Esophagus squamous epithelium (tissue), 4 donors: Measurements from ENCODE around the gene TMEM258.

Source experiments
- POLR2A ChIP-seq, 4 donors: fragments of 450-650 bp; IDR thresholded peaks; one replicate each; pipeline ENCODE4 v1.6.1; 2017; ENCODE audit warnings: antibody characterized with exemption in 4 of 4, mild to moderate bottlenecking in 4 of 4, moderate library complexity in 3 of 4
- TF ChIP-seq, protein P1 (sequence below), 6 experiments: fragments of 450-650 bp in 4 of 6; fragments of 200-600 bp in 2 of 6; sonication (generic) in 2 of 6; IDR thresholded peaks; one replicate each; pipeline ENCODE4 v1.5.1; 2016 to 2019; ENCODE audit warnings: antibody characterized with exemption in 6 of 6, mild to moderate bottlenecking in 4 of 6, moderate library complexity in 4 of 6

DNA sequence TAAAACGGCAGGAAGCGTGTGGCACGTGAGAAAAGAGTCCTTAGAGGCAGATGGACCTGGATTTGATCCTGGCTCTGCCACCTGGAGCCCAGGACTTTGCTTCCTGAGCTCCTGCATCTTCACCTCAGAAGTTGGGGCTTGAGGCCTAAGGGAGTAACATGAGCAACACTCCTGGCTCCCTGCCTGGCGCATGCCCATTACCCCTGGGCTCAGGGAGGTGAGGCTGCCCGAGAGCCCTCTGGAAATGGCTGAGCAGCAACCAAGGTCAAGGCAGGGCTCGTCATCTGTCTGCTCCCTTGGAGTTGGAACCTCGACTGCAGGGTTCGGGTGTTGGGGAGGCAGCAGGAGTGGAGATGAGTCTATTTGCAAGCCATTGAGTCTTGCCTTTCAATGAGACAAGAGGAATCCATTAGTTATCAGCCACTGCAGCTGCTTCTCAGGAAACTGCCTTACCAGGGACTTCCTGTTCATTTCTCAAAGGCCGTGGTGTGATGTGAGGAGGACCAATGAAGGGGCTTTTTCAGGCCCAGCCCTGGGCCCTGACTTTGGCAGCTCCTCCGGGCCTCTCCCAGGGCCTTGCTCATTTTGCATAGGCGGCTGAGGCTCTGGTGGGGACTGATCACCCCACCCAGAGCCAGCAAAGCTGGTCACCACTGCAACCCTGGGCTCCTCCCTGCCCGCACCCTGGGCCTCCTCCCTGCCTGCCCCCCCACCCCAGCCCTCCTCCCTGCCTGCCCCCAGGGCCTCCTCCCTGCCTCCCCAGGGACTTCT lies 42.1 kb upstream of the TMEM258 start:
- TF ChIP-seq POLR2A (IDR thresholded peaks at IDR 0.05) = peak in 1 of 4 donors; percentile 11
- TF ChIP-seq, protein P1, sequence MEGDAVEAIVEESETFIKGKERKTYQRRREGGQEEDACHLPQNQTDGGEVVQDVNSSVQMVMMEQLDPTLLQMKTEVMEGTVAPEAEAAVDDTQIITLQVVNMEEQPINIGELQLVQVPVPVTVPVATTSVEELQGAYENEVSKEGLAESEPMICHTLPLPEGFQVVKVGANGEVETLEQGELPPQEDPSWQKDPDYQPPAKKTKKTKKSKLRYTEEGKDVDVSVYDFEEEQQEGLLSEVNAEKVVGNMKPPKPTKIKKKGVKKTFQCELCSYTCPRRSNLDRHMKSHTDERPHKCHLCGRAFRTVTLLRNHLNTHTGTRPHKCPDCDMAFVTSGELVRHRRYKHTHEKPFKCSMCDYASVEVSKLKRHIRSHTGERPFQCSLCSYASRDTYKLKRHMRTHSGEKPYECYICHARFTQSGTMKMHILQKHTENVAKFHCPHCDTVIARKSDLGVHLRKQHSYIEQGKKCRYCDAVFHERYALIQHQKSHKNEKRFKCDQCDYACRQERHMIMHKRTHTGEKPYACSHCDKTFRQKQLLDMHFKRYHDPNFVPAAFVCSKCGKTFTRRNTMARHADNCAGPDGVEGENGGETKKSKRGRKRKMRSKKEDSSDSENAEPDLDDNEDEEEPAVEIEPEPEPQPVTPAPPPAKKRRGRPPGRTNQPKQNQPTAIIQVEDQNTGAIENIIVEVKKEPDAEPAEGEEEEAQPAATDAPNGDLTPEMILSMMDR (IDR thresholded peaks at IDR 0.05) = no peak
